Activated T-cell treated with anti-CD3 and anti-CD28 coated beads, Interleukin-2, amount 50 U/mL, for 24 hours (primary cell): ENCODE measurements around the gene CHCT1.
A peak's percentile ranks its signal among the peaks of the same experiment; 100 is the strongest.
"Not testable (repeated sequence)": the region's sequence is repeated elsewhere in the genome, so short reads cannot be mapped to it uniquely, and the experiment has no call there.

ENCODE experiments used
- DNase-seq: peaks from one replicate; pipeline ENCODE4 v3.0.0-alpha.2; 2020
- H3K27ac Mint-ChIP-seq: 2 replicates; pipeline ENCODE4 v1.8.0; 2020; ENCODE audit warnings: mild to moderate bottlenecking, mixed read lengths
- H3K27me3 Mint-ChIP-seq: 2 replicates; pipeline ENCODE4 v1.8.0; 2020; ENCODE audit warnings: mixed read lengths
- H3K36me3 Mint-ChIP-seq: 2 replicates; pipeline ENCODE4 v1.8.0; 2020; ENCODE audit warnings: low read depth, mixed read lengths
- H3K4me1 Mint-ChIP-seq: 2 replicates; pipeline ENCODE4 v1.8.0; 2020; ENCODE audit warnings: low read depth, mixed read lengths
- H3K4me3 Mint-ChIP-seq: 2 replicates; pipeline ENCODE4 v1.8.0; 2020; ENCODE audit warnings: mild to moderate bottlenecking, moderate library complexity, mixed read lengths
- H3K9me3 Mint-ChIP-seq: 2 replicates; pipeline ENCODE4 v1.8.0; 2020; ENCODE audit warnings: mixed read lengths

The CHCT1 gene

GRCh38 chr17:60392845-60393702, 29.2 kb upstream of the CHCT1 start:
- Mint-ChIP-seq H3K4me3 (peak overlapping the region; percentile 93), H3K4me1 (peaks cover 42% of the 10 kb centered on the region), H3K27me3 (no peaks in the 10 kb centered on the region), H3K27ac (peak overlapping the region; percentile 99), H3K9me3 (no peaks in the 10 kb centered on the region), H3K36me3 (peaks cover 17% of the 10 kb centered on the region)
- peak; percentile 59 for DNase-seq

- Mint-ChIP-seq H3K9me3 (no peaks in the 10 kb centered on the region), H3K27ac (no peak overlapping the region), H3K36me3 (peaks cover 17% of the 10 kb centered on the region), H3K27me3 (no peaks in the 10 kb centered on the region), H3K4me1 (peaks cover 37% of the 10 kb centered on the region), H3K4me3 (no peak overlapping the region)
- no peak for DNase-seq
Observed at GRCh38 chr17:60393840-60394723, 28.2 kb upstream of the CHCT1 start.

- Mint-ChIP-seq H3K4me1 (peaks cover 29% of the 10 kb centered on the region), H3K27me3 (no peaks in the 10 kb centered on the region), H3K36me3 (peaks cover 17% of the 10 kb centered on the region), H3K27ac (no peak overlapping the region), H3K9me3 (no peaks in the 10 kb centered on the region), H3K4me3 (no peak overlapping the region)
- no peak for DNase-seq
Observed at GRCh38 chr17:60395508-60396065, 26.7 kb upstream of the CHCT1 start.

- peaks cover 11% of the 10 kb centered on the region for H3K36me3 Mint-ChIP-seq
- no peak overlapping the region for H3K27ac Mint-ChIP-seq
- no peak overlapping the region for H3K4me3 Mint-ChIP-seq
- no peaks in the 10 kb centered on the region for H3K9me3 Mint-ChIP-seq
- H3K4me1 Mint-ChIP-seq, result peaks cover 23% of the 10 kb centered on the region
- DNase-seq, result no peak
- no peaks in the 10 kb centered on the region for H3K27me3 Mint-ChIP-seq
Observed at GRCh38 chr17:60396412-60396811, 25.9 kb upstream of the CHCT1 start.

GRCh38 chr17:60398227-60398959, 23.9 kb upstream of the CHCT1 start:
- Mint-ChIP-seq H3K4me1 (peaks cover 15% of the 10 kb centered on the region), H3K36me3 (no peaks in the 10 kb centered on the region), H3K9me3 (no peaks in the 10 kb centered on the region), H3K27me3 (no peaks in the 10 kb centered on the region), H3K4me3 (no peak overlapping the region), H3K27ac (no peak overlapping the region)
- DNase-seq, result no peak

GRCh38 chr17:60401819-60402218, 20.5 kb upstream of the CHCT1 start:
- Mint-ChIP-seq H3K4me3 (no peak overlapping the region), H3K27ac (no peak overlapping the region), H3K36me3 (no peaks in the 10 kb centered on the region), H3K9me3 (no peaks in the 10 kb centered on the region), H3K27me3 (no peaks in the 10 kb centered on the region), H3K4me1 (peaks cover 6% of the 10 kb centered on the region)
- no peak for DNase-seq

GRCh38 chr17:60403523-60403810, 18.8 kb upstream of the CHCT1 start:
- no peak overlapping the region for H3K27ac Mint-ChIP-seq

GRCh38 chr17:60403962-60404361, 18.3 kb upstream of the CHCT1 start:
- Mint-ChIP-seq H3K27ac (no peak overlapping the region), H3K9me3 (no peaks in the 10 kb centered on the region), H3K4me3 (no peak overlapping the region), H3K4me1 (no peaks in the 10 kb centered on the region), H3K36me3 (no peaks in the 10 kb centered on the region), H3K27me3 (no peaks in the 10 kb centered on the region)
- no peak for DNase-seq

More at GRCh38 chr17:60403523-60403810, 18.8 kb upstream of the CHCT1 start:
- H3K9me3 Mint-ChIP-seq, result no peaks in the 10 kb centered on the region
- no peaks in the 10 kb centered on the region for H3K36me3 Mint-ChIP-seq
- H3K27me3 Mint-ChIP-seq, result no peaks in the 10 kb centered on the region
- no peak for DNase-seq
- H3K4me1 Mint-ChIP-seq, result peaks cover under 1% of the 10 kb centered on the region
- H3K4me3 Mint-ChIP-seq, result no peak overlapping the region

GRCh38 chr17:60406887-60407286, 15.4 kb upstream of the CHCT1 start:
- Mint-ChIP-seq H3K27me3 (no peaks in the 10 kb centered on the region), H3K27ac (no peak overlapping the region), H3K36me3 (no peaks in the 10 kb centered on the region), H3K4me3 (no peak overlapping the region), H3K9me3 (no peaks in the 10 kb centered on the region), H3K4me1 (no peaks in the 10 kb centered on the region)
- no peak for DNase-seq

GRCh38 chr17:60410001-60410400, 12.3 kb upstream of the CHCT1 start:
- H3K36me3 Mint-ChIP-seq, result no peaks in the 10 kb centered on the region
- H3K27me3 Mint-ChIP-seq, result no peaks in the 10 kb centered on the region
- H3K4me3 Mint-ChIP-seq, result no peak overlapping the region
- H3K27ac Mint-ChIP-seq, result no peak overlapping the region
- no peaks in the 10 kb centered on the region for H3K4me1 Mint-ChIP-seq
- H3K9me3 Mint-ChIP-seq, result no peaks in the 10 kb centered on the region
- no peak for DNase-seq

GRCh38 chr17:60412701-60413100, 9.6 kb upstream of the CHCT1 start:
- Mint-ChIP-seq H3K36me3 (no peaks in the 10 kb centered on the region), H3K27ac (no peak overlapping the region), H3K27me3 (no peaks in the 10 kb centered on the region), H3K4me1 (no peaks in the 10 kb centered on the region), H3K4me3 (no peak overlapping the region), H3K9me3 (no peaks in the 10 kb centered on the region)
- DNase-seq, result no peak

GRCh38 chr17:60415146-60415545, 7.1 kb upstream of the CHCT1 start:
- H3K36me3 Mint-ChIP-seq, result no peaks in the 10 kb centered on the region

GRCh38 chr17:60416368-60416925, 5.8 kb upstream of the CHCT1 start:
- DNase-seq, result no peak
- Mint-ChIP-seq H3K36me3 (no peaks in the 10 kb centered on the region), H3K4me3 (no peak overlapping the region), H3K27ac (no peak overlapping the region), H3K4me1 (peaks cover 6% of the 10 kb centered on the region), H3K9me3 (no peaks in the 10 kb centered on the region), H3K27me3 (no peaks in the 10 kb centered on the region)

More at GRCh38 chr17:60415146-60415545, 7.1 kb upstream of the CHCT1 start:
- DNase-seq, result no peak
- Mint-ChIP-seq H3K4me1 (no peaks in the 10 kb centered on the region), H3K9me3 (no peaks in the 10 kb centered on the region), H3K27me3 (no peaks in the 10 kb centered on the region), H3K27ac (no peak overlapping the region), H3K4me3 (no peak overlapping the region)

GRCh38 chr17:60419003-60419402, 3.3 kb upstream of the CHCT1 start:
- peaks cover 10% of the 10 kb centered on the region for H3K4me1 Mint-ChIP-seq
- not testable (repeated sequence) for H3K4me3 Mint-ChIP-seq, H3K9me3 Mint-ChIP-seq

More at GRCh38 chr17:60419003-60419402, 3.3 kb upstream of the CHCT1 start:
- H3K36me3 Mint-ChIP-seq, H3K27ac Mint-ChIP-seq, DNase-seq, H3K27me3 Mint-ChIP-seq: not testable (repeated sequence)
